ENCODE results near the gene KCNB1.
"Not testable (repeated sequence)": the region's sequence is repeated elsewhere in the genome, so short reads cannot be mapped to it uniquely, and the experiment has no call there.

KCNB1 gene

DNA sequence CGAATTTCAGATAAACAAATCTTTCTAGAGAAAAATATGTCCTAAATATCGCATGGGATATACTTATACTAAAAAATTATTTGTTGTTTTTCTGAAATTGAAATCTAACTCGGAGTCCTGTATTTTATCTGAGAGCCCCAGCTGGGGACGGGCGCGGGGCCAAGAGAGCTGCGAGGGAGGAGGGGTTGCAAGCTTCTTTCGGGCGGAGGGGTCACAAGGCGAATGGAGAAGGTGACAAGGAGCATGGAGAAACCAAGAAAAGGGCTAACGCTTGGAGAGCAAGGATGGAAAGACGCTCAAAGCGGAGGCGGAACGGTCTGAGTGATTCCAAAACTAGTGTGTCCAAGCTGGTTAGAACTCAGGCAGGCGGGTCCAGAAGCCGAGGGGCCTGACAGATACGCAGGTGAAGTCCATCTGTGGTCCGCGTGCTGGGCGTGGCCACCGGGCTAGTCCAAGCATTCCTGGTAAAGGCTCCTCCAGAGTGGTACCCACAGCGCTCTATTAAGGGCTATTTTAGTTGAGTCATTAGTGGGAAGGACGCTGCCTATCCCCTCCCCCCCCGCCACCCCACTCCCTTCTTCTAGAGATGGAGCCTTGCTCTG is 163.2 kb downstream of the KCNB1 start:
- no peak for DNase-seq (ENCODE audit: low spot score)

DNA sequence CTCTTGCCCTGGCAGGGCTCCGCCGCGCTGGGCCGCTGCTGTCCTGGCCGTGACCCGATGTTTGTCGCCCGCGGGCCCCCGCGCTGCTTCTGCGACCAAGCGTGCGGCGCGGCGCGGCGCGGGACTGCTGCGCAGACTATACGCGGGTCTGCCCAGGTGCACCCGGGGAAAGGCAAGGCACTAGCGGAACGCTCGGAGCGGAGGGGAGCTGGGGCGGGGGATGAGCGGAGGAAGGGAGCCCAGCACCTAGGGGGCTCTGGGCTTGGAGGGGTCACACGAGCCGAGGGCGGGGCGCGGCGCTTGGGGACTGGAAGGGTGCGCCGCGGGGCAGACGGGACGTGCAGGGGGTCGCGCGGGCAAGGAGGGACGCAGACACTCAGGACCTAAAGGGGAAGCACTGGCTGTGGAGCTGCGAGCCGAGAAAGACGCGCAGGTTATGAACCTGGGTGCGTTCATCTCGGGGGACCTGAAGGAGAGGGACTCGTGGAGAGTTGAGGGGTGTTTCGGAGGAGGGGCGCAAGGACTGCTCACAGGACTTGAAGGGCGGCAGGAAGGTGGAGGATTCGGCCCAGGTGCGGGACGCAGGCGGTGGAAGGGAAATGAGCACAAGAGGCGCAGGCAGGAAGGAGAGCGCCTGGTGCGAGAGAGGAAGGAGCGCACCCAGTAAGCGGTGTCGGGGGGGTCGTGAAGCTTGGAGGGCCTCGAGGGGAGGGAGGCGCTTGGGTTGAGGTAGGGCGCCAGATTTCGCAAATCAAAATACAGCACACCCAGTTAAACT is 163.8 kb downstream of the KCNB1 start:
- DNase-seq (ENCODE audit: low spot score) = peak; percentile 65

DNA sequence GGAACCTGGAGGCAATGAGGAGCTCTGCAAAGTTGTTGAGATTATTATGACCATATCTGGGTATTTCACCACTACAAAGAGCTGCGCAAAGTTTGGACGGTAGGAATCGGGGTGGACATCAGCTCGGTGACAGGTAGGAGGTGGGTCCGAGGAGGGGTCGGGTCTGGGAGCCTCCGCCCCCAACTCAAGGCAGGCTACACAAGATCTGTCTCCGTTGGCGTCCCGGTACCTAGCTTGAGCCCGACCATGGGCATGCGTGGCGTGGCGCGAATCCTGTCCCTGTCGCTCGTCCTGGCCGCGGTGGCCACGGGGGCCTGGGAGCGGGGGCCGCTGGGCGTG is 164.4 kb downstream of the KCNB1 start:
- no peak for DNase-seq (ENCODE audit: low spot score)

DNA sequence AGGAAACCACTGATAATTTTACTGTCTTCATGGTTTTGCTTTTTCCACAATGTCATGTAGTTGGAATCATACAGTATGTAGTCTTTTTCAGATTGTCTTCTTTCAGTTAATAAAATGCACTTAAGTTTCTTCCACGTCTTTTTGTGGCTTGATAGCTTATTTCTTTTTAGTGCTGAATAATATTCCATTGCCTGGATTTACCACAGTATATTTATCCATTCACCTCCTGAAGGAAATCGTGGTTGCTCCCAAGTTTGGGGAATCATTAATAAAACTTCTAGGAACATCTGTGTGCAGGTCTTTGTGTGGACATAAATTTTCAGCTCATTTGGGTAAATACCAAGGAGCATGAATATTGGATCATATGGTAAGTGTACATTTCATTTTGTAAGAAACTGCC is 165.8 kb downstream of the KCNB1 start:
- DNase-seq (ENCODE audit: low spot score) = no peak

DNA sequence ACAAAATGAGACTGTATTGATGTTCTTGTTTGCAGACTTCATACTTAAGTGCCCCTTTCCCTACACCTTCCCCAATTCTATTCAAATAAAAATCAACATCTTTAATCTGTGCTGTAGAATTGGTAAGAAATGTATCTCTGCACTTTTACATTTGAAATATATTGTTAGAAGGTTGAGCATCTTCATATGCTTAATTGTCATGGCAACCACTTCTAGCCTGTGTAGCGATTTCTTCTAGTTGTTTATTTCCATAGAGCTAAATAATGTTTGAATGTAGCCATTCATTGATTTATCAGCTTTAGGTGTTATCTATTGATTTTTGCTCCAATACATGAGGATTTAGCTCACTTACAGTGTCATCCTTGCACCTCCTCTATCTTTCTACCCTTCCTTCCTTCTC is 166.9 kb downstream of the KCNB1 start:
- DNase-seq (ENCODE audit: low spot score) = no peak

DNA sequence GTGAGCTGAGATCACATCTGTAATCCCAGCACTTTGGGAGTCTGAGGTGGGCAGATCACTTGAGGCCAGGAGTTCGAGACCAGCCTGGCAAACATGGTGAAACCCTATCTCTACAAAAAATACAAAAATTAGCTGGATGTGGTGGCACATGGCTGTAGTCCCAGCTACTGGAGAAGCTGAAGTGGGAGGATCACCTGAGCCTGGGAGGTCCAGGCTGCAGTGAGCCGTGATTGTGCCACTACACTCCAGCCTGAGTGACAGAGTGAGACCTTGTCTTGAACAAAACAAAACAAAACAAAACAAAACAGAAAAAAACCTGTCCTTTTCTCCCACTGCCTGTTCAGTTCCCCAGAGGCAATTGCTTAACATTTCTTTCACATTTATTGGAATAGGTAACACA is 168.4 kb downstream of the KCNB1 start:
- not testable (repeated sequence) for DNase-seq (ENCODE audit: low spot score)

Measured in D341Med (cell line).